Activated naive CD4-positive, alpha-beta T cell (primary cell): ENCODE data around the gene ARID5B.

ENCODE experiments used
- DNase-seq, 4 experiments: peaks; one replicate each; lab custom pipeline; 2025; lab: John Stamatoyannopoulos, UW

The ARID5B gene, protein sequence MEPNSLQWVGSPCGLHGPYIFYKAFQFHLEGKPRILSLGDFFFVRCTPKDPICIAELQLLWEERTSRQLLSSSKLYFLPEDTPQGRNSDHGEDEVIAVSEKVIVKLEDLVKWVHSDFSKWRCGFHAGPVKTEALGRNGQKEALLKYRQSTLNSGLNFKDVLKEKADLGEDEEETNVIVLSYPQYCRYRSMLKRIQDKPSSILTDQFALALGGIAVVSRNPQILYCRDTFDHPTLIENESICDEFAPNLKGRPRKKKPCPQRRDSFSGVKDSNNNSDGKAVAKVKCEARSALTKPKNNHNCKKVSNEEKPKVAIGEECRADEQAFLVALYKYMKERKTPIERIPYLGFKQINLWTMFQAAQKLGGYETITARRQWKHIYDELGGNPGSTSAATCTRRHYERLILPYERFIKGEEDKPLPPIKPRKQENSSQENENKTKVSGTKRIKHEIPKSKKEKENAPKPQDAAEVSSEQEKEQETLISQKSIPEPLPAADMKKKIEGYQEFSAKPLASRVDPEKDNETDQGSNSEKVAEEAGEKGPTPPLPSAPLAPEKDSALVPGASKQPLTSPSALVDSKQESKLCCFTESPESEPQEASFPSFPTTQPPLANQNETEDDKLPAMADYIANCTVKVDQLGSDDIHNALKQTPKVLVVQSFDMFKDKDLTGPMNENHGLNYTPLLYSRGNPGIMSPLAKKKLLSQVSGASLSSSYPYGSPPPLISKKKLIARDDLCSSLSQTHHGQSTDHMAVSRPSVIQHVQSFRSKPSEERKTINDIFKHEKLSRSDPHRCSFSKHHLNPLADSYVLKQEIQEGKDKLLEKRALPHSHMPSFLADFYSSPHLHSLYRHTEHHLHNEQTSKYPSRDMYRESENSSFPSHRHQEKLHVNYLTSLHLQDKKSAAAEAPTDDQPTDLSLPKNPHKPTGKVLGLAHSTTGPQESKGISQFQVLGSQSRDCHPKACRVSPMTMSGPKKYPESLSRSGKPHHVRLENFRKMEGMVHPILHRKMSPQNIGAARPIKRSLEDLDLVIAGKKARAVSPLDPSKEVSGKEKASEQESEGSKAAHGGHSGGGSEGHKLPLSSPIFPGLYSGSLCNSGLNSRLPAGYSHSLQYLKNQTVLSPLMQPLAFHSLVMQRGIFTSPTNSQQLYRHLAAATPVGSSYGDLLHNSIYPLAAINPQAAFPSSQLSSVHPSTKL

DNA sequence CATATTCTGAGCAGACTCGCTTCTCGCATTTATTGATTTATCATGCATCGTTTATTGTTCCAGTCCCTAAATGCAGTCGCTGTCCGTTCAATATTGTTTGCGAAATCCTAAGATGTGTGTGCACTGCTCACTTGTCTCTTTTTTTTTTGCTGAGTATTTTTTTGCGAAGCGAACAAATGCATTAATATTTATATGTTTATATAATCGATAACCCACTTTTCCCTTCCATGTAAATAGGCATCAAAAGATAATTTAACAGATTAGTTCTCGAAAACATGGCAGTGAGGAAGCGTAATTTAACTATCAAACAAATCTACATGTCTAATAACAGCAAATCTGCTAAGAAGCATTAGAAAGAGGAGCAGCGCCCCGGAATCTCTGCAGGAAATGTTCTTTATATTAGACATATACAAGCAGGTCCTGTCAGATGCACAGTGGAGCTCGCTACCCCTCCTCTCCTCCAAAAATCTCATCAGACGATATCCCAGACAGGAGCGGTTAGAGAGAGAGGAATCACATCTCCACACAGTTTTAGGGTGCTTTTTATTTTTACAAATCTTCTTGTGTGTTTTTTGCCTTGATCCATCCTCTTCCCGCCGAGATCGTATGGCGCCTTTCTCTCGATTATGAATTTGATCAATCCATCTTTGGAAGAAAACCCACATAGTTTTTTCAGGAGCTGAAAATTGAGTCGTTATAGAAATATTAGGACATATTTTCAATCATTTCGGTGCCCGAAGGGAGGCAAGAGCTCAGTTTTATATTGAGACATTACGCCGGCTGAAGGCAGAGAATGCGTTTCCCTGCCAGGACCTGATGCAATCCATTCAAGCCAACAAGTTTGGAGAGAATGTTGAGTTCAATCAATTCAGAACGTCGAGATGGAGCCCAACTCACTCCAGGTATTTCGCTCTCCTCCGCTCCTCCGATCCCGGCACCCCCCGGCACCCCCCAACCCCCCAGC, at the start of gene ARID5B:
ARID5B (plus strand) TSS at position 871 of the 964 bp plus-strand sequence; CDS start at position 882, 11 bp downstream.
- DNase-seq, result peak in 3 of 4 experiments; percentile 5 to 25 (median 23)

DNA sequence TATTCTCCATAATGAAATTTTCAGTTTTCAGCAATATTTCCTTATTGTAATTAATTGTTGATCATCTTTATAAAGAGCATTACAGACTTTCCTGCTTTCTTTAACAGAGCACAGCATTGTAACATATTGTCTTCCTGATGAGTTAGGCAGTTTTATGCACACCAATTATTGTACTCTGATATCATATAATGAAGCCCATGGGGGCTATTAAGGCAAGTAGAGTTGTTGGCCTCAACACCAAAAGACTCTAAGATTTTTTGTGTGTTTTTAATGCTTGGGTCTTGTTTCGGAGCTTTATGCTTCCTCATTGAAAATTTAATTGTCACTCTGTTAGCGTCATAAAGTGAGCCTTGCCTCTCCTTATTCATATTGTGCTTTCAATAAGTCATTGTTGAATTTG, 49.2 kb upstream of the ARID5B start:
- DNase-seq, result no peak

DNA sequence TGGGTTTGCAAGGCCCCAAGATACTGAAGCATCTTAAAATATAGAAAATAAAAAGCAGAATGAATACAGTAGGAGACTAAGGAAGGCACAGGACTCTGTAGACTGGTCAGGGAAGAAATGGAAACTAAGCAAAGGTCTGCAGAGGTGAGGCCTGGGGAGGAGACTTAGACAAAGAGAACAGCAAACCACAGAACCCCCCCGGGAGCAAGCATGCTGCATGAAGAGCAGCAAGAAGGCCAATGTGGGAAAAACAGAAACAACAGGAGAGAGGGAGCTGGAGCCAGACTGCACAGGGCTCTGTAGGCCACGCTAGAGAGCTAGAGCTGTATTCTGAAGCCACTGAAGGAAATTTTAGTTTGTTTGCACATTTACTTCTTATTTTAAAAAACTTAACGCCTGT, 45.7 kb upstream of the ARID5B start:
- DNase-seq, result no peak

DNA sequence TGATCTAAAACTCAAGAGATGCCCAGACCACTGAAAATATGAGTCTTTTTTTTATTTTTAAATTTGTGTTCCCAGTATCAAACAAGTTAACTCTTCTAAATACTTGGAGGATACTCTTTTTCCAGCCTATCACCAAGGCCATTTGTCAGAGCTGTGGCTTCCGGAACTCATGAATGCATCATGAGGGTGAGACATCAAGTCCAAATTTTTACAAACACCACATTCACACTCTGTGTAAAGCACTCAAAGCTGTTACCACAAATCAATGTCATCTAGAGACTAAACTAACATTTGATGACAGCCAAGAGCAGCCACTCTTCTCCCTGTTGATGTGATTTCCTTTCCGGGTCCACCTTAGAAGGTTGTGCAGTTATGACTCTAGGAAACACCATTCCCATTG, 43.8 kb upstream of the ARID5B start:
- DNase-seq, result no peak

DNA sequence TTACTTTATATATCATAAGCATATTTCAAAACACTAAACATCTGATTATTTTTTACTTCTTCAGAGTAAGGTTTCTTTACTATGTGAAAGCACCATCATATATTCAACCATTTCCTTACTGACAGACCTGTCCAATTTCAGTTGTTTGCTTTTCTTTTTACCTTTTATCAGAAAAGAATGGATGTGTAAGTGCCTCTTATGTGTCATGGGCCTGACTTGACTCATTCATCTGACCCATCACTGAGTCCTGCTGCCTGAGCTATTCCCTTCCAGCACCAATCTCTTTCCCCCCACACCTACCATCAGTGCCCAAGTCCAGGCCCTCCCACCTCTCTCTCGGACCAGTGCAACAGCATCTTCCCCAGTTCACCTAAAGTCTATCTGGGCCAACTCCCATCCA, 41.7 kb upstream of the ARID5B start:
- no peak for DNase-seq

DNA sequence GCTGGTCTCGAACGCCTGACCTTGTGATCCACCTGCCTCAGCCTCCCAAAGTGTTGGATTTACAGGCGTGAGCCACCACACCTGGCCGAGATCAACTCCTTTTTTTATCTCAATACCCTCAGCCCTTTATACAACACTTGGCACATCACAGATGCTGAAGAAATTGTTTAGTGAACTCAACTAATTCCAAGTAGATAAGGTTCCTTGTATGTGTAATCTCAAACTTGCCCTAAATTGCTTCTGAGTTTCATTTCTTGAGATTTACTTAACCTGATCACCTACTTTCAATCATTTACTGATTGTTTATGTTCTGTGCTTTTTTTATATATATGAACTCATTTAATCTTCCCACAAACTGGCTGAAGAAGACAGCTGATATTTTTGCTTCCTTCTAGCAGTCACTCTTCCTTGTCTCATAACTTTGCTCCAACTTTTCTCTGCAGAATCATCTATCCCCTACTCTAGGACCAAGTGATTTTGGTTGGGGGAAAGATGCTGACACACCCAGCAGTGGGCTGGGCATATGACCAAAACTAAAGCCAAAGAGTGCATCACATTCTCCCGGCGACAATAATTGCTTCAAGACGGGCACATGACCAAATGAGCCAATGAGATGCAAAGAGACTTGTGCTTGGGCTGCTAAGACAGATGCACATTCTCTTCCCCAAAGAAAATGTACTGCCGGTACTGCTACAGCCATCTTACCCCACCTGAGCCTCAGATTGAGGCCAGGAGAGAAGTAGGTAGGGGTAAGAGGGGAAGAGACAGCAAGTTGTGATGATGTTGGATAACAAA, 40.3 kb upstream of the ARID5B start:
- DNase-seq, result no peak

DNA sequence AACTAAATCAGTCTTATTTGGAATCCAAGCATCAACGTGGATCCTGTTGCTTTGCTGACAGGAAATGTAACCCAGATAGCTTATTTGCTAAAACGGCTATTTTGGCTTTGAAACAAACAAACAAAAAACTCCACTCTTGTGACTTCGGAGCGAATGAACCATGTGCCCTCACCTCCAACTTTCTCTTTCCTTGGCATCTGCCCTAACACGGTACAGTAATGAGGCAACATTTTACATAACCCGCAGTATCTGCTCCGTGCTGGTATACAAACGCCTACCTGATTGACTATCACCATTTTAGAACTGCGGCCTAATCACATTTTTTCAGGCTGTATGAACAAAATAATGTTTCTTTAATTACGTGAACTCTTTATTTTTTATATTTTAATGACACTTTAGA, 37.5 kb upstream of the ARID5B start:
- DNase-seq, result no peak

DNA sequence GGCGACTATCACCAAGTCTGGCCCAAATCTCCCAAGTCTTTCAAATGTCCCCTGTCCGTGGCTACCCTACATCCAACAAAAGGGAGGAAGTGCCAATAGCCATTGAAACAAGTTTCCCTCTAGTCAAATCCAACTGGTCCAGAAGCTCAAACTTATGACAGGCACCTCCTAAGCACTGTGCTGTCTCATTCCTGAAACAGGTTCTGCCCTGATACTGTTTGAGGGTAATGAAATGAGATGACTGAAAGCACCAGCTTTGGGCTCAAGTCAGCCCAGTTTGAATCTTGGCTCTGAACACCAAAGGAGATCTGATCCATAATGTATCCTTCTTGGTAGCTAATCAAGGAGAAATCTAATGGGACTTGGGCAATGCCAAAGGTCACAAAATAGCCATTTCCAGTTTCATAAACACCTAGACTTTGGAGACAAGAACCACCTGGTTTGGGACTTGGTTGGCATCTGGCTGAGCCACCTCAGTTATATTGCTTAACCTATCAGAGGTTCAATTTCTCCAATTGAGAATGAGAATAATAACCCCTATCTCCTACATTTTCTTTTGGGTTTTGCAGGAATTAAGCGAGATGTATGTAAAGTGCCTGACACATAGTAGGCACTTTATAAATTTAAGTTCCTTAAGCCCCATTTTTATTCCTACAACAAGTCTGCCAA, 34.7 kb upstream of the ARID5B start:
- DNase-seq, result no peak

DNA sequence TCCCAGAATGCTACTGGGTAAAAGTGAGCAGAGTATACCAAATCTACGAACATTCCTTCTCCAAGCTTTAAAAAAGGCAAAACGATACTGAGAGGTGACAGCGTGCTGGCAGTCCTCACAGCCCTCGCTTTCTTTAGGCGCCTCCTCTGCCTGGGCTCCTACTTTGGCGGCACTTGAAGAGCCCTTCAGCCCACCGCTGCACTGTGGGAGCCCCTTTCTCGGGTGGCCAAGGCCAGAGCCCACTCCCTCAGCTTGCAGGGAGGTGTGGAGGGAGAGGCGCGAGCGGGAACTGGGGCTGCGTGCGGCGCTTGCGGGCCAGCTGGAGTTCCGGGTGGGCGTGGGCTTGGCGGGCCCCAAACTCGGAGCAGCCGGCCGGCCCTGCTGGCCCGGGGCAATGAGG, 34.1 kb upstream of the ARID5B start:
- peak in 1 of 4 experiments; percentile 33 for DNase-seq

DNA sequence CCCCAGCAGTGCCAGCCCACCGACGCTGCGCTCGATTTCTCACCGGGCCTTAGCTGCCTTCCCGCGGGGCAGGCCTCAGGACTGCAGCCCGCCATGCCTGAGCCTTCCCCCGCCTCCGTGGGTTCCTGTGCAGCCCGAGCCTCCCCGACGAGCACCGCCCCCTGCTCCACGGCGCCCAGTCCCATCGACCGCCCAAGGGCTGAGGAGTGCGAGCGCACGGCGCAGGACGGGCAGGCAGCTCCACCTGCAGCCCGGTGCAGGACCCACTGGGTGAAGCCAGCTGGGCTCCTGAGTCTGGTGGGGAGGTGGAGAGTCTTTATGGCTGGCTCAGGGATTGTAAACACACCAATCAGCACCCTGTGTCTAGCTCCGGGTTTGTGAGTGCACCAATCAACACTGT, 33.7 kb upstream of the ARID5B start:
- DNase-seq, result peak; percentile 4 to 57 (median 20)

DNA sequence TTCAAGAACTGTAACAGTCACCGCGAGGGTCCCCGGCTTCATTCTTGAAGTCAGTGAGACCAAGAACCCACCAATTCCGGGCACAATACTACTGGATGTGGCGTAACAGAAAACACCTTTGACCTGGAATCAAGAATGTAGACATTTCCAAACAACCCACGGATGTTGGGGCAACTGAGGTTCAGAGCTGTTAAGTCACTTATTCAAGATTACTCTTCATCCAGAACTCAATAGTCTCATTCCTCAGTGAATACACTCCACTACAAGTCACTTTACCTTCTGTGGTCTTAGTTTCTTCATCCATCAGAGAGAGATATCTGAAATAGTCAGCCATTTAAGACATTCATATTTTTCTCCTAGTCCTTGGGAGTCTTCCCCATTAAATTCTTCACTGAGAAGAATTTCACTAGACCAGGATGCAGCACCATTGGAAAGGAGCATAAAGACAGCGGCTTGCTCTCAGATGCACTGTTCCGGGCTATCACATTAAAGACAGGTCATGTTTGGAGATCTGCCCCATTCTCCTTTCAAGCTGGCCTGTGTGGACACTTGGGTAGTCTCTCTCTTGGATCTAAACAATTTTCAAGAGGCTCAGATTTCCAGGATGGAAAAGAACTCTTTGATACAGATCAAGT, 32.3 kb upstream of the ARID5B start:
- no peak for DNase-seq

DNA sequence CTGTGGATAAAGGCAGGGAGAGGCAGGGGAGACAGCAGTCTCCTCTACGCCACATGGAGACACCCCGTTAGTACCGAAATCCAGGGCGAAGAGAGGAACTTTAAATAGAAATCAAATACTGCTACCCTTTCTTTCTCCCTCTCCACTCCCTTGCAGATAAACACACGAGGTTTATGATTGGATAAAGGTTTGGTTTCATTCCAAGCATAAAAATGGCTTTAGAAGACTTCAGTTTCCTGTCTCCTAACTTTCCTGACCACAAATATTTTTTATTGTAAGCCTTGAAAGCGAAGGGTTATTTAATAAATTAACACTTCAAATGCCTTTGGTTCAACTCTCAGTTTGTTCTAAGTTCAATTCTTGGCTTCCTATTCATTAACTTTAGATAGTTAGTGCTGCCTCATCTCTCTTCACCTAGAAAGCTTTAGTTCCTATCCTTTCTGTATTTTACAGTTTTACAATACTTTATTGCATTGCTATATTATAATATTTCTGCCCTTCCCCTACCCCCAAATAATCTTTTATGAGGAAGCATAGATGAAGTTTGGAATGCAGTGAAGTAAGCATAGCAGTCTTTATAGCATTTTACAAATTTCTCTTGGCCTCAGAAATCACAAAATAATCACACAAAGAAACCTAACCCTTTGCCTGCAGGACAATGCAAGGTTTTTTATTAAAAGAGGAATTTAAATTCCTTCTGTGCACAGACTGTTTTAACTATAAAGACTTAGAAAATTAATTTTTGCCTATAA, 31.5 kb upstream of the ARID5B start:
- no peak for DNase-seq

DNA sequence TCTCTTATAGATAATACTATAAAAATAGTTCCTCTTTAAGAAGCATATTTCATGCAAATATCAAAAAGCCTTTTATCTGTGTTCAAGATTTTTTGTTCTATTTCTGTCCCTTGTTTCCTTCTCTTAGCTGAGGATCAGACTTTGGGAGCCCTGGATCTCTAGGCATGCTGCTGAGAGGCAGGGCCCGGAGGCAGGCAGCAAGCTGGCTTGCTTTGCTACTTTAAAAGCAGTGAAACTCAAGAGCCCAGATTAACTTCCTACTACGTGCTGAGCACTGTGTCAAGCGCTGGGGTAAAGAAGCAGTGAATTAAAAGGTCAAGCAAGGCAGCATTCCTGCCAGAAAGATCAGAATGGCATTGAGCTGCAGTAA, 31.0 kb upstream of the ARID5B start:
- DNase-seq, result no peak

DNA sequence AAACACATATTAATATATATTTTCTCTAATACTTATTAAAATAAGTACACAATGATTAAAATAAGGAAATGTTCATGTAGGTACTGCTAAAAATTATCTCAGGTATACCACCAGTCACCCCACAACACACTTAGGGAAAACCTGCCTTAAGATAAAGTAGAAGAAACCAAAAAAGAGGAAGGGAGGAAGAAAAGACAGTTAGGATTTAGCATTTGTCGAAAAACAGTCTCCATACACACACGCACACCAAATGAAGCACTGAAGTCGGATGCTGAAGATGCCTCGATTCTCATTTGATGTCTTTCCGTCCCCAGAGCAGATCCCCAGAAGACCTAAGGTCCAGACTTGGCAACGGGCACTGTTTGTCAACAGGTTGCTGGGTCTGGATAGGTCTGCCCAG, 30.0 kb upstream of the ARID5B start:
- DNase-seq, result no peak

DNA sequence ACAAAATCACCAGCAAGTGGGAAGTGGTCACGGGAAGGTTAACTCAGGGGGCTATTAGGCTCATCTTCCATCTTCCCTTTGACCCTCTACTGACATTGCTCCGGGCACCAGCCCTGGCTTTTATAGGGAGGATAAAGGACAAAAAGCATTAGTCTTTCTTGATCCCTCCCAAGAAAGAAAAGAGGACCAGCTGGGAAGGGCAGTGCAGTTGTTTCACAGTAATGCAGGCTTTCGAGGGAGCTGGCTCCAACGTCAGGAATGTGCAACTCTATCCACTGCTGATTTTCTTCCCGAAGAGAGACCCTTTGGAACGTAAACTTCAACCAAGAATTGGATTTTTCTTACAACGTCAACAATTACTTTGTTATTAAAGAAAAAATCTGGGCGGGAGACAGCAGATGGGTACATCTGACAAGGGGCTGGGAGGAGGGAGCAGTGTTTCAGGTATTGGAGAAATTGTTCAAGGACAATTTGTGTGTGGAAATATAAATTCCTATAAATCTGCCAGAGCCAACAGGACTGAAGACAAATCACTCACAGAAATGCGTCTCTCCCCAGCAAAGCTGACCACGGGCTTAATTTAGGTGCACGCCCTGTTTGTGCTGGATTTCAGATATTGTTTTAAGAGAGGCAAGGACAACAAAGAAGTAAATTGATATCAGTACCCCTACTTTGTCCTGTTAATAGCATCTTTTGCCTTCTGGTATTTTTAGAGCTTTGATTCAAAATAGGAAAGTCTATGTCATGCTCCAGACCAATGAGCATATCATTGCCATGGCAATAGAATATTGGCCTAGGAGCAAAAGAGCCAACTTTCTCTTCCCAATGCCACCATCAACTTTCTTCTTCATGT, 23.4 kb upstream of the ARID5B start:
- no peak for DNase-seq

DNA sequence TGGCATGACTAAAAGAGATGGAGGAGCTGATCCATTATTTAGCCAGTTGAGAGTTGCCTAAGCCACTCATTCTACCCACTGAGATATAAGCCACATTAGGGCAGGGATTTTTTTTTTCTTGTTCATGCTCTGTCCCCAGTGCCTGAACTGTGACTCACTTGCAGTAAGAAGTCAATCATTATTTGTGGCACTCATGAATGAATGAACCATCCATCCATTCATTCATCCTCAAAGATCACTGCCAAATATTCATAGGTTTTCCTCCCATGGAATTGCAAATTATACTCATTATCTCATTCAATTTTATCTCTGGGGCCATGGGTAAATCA, 22.8 kb upstream of the ARID5B start:
- DNase-seq, result no peak

DNA sequence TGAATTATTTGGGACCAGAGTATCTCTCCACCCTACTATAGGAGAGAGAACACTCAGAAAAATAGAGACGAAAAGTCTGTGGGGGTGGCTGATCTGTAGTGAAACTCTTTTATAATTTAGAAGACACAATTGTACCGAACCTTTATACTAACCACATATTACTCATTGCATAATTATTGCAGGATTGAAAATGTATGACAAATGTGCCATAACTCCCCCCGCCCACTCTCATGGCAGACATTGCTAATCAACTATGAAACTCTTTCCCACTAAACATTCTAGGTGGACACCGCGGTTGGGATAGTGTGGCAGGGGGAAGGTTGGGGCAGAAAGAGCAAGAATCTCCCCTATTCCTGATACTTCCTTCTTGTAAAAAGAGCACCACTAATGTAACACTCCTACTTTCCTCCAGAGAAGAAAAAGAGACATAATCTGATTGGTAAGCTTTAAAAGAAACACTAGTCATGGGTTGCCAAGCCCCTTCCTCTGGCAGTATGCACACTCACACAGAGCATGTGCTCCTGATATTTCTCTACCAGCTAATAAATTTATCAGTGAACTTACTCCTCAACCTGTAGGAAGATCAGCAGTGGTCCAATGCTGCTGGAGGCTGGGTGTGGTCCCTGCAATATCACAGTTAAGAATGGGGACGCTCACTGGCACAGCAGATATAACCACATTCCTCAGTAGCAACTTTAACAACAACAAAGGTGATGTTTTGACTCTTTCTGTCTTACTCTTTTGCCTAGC, 18.7 kb upstream of the ARID5B start:
- DNase-seq, result peak in 2 of 4 experiments; percentile 8 to 10
